Gastroesophageal sphincter (tissue), 3 donors: ENCODE measurements around the gene POR.
"Not testable (repeated sequence)": the region's sequence is repeated elsewhere in the genome, so short reads cannot be mapped to it uniquely, and the experiment has no call there.

Source experiments
- CTCF ChIP-seq, 4 experiments: fragments of 200-600 bp in 2 of 4; fragments of 450-650 bp in 2 of 4; sonication (generic) in 1 of 4; IDR thresholded peaks; one replicate each; pipeline ENCODE4 v1.5.1; 2017 to 2019; ENCODE audit warnings: antibody characterized with exemption in 4 of 4, mild to moderate bottlenecking in 2 of 4, moderate library complexity in 2 of 4
- POLR2A ChIP-seq, 2 donors: fragments of 450-650 bp; IDR thresholded peaks; one replicate each; pipeline ENCODE4 v1.6.1; 2017; ENCODE audit warnings: antibody characterized with exemption in 2 of 2, mild to moderate bottlenecking in 2 of 2, moderate library complexity in 1 of 2

GRCh38 chr7:75911186-75911585, 3.8 kb upstream of the POR start:
- not testable (repeated sequence) for TF ChIP-seq POLR2A, CTCF (IDR thresholded peaks at IDR 0.05)
